Hematopoietic multipotent progenitor cell treated with erythropoietin and hydrocortisone succinate and interleukin-3 and kit ligand, for 17 days (in vitro differentiated cells): ENCODE results near the gene AMOTL2.

Experiments used
- DNase-seq: peaks from one replicate; pipeline ENCODE4 v3.0.0-alpha.2; 2015; ENCODE audit warnings: low spot score

Gene AMOTL2

GRCh38 chr3:134333522-134334181, 40.6 kb downstream of the AMOTL2 start:
- DNase-seq, result no peak

- no peak for DNase-seq
Measured at GRCh38 chr3:134332344-134332743, 41.9 kb downstream of the AMOTL2 start.

GRCh38 chr3:134331811-134332199, 42.4 kb downstream of the AMOTL2 start:
- no peak for DNase-seq

GRCh38 chr3:134330883-134331810, 43.1 kb downstream of the AMOTL2 start:
- no peak for DNase-seq

- DNase-seq, result no peak
Measured at GRCh38 chr3:134328846-134329245, 45.4 kb downstream of the AMOTL2 start.

- no peak for DNase-seq
Measured at GRCh38 chr3:134328147-134328591, 46.1 kb downstream of the AMOTL2 start.

- DNase-seq, result no peak
Measured at GRCh38 chr3:134327594-134327975, 46.7 kb downstream of the AMOTL2 start.

- no peak for DNase-seq
Measured at GRCh38 chr3:134326760-134327593, 47.3 kb downstream of the AMOTL2 start.

- DNase-seq, result no peak
Measured at GRCh38 chr3:134326126-134326525, 48.1 kb downstream of the AMOTL2 start.

- no peak for DNase-seq
Measured at GRCh38 chr3:134325706-134326105, 48.5 kb downstream of the AMOTL2 start.

- DNase-seq, result no peak
Measured at GRCh38 chr3:134325061-134325705, 49.1 kb downstream of the AMOTL2 start.

GRCh38 chr3:134323966-134324962, 50.0 kb downstream of the AMOTL2 start:
- no peak for DNase-seq

- no peak for DNase-seq
Measured at GRCh38 chr3:134322286-134322685, 52.0 kb downstream of the AMOTL2 start.

GRCh38 chr3:134320749-134321148, 53.5 kb downstream of the AMOTL2 start:
- no peak for DNase-seq

- DNase-seq, result no peak
Measured at GRCh38 chr3:134319931-134320330, 54.3 kb downstream of the AMOTL2 start.

GRCh38 chr3:134318166-134318565, 56.1 kb downstream of the AMOTL2 start:
- DNase-seq, result no peak

GRCh38 chr3:134317106-134317947, 56.9 kb downstream of the AMOTL2 start:
- no peak for DNase-seq

GRCh38 chr3:134315286-134316106, 58.8 kb downstream of the AMOTL2 start:
- DNase-seq, result no peak
